Effector CD4-positive, alpha-beta T cell (primary cell): ENCODE data around the gene TUBA4B.
A peak's percentile ranks its signal among the peaks of the same experiment; 100 is the strongest.

Experiments
- DNase-seq: peaks from one replicate; pipeline ENCODE4 v3.0.0-alpha.2; 2020

TUBA4B gene

DNA sequence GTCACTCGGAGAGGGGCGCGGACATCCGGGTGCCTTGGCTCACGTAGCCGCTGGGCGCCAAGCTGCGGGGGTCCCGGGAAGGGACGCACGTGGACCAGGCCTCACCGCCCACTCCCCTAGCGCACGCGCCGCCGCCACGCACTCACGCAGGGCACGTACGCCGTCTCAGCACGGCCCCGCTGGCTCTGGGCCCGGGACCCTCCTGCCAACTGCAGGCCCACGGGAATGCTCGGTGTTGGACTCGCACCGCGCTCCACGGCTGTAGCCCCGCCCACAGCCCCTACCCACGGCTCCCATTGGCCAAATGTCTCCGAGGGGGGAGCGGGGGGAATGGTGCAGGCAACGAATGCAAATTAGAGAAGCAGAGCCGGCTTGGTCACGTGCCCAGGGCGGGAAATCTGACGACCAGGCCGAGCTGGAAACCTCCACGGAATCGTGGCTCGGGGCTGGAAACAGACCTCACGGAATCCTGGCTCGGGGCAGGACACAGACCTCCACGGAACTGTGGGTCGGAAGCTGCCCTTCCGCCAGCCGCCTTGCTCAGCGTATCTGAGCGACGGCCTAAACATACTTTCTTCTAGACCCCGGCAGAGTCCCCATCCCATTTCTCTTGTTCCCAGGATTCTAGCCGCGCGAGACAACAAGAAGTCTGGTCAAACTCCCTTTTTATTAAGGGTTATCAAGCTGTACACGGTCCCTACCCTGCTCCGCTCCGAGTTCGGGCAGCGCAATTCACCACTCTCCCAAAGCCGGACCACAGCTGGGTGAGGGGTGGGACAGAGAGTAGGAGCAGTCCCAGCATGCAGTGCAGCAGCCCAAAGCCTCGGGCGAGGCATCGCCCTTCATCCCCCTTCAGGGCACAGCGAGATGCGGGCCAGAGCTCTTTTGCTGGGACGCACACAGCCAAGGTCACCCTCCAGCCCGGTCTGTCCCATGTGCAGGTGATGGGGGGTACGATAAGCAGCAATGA, 34.0 kb upstream of the TUBA4B start, which contains the start of gene ABCB6:
Gene ABCB6, minus strand, starts transcription at position 227 of the 970 bp plus-strand sequence. CDS start 285 bp downstream, outside the sequence.
- peak; percentile 89 for DNase-seq

DNA sequence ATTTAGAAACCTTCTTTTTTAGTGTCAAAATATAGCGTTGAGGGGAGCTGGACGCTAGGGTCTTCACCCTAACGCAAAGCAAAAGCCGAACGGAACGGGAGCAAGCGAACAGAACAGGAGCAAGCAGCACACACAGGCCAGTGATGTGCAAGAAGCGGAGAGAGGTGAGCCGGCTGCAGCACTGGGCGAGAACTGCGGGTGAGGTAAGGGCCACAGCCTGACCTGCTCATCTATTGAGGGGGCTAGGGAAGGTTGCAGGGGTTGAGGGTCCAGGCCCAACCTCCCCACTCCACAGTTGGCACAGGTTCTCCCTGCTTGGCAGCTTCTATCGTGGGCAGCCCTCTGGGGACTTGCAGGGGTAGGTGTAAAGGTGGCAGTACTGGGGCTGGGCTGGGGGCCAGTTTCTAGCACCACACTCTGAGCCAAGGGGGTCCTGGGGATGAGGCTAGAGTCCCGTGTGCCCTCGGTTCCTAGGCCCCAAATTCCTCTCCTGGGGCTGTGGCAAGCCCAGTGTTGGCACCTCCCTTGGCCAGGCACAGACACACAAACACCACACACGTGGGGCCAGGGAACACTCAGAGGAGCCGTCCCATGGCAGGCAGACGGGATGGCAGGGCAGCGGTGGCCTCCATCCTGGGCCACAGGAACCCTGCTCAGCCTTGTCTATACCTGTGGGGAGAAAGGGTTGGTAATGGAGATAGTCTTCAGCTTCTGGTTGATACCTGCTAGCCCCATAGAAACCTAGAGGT, 33.1 kb upstream of the TUBA4B start:
- DNase-seq, result no peak

DNA sequence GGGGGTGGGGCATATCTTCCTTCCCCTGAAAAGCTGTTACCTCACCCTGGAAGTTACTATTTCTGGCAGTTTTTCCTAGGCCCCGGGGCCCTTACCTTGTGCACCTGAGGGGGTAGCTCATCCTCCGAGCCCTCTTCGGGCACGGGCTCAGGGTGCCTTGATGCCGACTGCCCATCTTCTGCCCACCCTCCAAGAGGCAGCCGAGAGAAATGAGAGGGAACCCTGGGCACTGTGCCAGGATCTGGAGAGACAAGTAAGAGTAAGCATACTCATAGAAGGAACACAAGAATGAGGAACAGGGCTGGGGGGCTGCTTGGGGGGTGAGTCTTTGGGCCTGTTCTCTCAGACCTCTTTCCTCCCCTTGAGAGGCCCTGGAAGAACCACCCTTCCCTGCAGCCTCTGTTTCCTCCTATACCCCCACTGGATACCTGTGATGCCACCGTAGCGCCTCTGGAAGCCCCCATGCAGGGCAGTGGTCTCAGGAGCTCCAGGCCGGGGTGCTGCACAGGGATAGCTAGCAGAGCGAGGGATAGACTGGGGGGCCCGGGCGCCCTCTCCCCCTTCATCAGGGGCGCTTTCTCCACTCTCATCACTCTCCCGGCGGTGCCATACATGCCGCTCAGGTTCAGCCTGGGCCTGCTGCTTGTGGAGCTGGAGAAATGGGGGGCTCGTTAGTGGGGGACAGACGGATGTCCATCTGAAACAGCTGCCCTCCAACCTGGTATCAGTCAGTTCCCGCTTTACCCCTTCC, 32.2 kb upstream of the TUBA4B start:
- DNase-seq, result no peak

DNA sequence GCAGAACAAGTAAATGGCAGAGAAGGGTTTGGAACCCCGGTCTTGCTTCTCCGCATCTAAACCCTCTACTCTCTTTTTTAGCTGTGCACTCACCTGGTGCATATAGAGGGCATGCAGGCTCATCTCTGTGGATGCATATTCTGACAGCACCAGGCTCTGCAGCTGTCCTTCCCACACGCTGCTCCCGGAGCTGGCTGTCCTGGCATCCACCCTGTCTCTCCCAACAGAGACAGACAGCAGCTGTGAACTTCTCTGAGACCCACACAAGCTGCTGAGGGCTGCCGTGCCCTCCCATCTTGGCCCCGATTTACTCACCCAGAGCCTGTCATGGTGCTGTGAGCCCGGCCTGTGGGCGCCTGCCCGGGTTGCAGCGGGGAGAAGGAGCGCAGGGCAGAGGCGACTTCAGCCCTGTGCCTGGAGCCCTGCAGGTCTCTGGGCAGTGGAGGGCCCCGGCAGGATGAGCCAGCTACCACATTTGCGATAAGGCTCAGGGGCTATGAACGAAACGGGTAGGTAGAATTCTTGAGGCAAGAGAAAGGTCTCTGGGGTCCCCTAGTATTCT, 31.0 kb upstream of the TUBA4B start:
- no peak for DNase-seq

DNA sequence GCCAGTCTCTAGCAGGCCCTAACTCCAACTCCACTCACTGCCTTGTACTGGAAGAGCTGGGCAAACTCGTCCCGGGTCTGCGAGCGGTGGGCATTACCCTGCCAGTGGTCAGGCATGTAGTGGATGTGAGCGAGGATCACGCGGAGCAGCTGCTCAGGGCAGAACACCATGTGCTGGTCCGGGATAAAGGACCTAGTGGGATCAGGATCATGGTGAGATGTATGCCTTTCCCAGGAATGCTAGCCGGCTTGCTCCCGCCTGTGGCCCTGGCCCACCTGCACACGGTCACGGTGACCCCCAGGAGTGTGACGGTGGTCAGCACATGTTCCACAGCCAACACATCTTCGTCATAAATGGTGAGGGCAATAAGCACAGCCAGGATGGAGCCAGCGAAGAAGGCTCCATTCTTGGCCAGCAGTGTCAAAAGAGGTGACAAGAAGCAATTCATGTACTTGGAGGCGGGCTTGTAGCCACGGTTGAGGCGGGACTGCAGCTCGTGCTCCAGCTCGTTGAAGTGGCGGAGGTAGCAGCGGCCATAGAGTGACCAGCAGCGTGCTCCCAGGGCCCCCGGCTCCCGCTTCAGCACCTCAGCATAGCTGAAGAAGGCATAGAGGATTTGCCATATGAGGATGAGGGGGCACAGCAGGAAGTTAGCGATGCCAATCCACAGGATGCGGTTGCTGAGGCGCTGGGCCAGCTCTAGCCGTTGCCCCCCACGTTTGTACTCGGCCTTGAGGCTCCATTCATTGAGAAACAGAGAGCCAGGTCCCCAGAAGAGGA, 29.0 kb upstream of the TUBA4B start:
- no peak for DNase-seq

DNA sequence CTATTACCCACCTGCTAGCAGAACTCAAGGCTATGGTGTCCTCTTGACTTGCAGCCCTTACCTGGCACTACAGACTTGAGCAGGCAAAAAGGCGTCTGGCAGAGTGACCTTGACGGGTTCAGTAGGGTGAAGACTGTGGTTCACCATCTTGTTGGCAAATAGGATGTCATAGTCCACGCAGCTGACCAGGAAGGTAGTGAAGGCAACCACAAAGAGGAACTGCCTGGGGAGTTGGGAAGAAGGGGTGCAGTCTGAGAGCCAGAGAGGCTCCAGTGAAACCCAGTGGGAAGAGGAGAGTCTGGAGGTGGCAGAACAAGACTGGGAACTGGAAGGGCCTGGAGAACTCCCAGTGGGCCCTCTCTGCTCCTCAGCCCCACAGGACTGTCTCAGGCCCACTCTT, 27.7 kb upstream of the TUBA4B start:
- no peak for DNase-seq

DNA sequence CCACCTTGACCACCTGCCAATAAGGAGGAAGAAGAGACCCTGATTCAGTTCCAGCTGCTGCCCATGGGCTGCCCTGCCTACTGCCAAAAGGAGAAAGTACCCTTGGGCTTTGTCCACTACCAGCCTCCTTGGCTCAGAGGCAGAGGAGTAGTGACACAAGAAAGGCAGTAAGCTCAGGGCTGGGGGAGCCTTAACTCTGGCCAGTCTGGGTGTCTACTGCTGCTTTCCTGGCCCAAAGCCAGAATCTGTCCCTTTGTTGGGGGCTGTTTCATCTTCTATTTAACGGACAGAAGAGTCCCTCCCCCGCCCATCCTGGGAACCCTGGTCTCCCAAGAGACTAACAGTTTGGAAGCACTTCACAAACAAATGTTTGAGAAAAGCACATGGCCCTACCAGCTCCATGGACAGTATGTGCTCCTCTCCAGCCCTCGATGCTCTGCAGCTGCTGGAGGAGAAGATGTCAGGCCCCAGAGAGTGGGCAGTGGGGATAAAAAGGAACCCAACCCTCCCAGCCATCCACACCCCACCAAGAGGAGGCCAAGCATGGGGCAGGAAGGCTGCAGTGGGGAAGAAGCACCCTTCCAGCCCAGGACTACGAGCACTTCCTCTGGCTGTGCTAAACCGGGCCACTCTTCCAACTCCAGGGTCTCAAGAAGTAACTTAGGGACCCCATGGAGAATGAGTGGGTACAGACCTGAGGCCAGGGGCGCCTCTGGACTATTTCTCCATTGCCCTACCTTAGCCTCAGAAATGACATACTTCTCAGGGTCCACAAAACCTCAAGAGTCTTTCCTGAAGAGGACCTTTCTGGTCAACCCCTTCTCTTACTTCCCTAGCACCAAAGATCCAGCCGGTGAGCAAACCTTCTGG, 24.8 kb upstream of the TUBA4B start:
- DNase-seq, result no peak

DNA sequence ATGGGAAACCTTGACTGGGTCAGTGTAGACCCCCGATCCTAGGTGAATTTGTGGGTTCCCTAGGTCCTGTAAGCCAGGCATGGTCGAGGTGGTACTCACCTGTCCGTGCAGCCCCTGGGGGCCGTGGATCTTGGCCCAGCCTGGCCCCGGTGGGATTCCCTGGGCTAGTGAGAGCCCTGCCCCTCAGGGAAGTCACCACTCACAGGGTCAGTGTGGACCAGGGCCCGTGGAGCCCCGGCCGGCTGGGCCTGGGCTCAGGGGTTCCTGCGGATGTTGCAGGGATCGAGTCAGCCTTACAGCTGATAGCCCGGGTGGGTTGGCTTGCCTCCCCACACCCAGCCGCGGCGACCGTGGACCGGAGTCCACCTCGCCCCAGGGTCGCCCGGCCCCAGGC, 24.1 kb upstream of the TUBA4B start:
- no peak for DNase-seq

DNA sequence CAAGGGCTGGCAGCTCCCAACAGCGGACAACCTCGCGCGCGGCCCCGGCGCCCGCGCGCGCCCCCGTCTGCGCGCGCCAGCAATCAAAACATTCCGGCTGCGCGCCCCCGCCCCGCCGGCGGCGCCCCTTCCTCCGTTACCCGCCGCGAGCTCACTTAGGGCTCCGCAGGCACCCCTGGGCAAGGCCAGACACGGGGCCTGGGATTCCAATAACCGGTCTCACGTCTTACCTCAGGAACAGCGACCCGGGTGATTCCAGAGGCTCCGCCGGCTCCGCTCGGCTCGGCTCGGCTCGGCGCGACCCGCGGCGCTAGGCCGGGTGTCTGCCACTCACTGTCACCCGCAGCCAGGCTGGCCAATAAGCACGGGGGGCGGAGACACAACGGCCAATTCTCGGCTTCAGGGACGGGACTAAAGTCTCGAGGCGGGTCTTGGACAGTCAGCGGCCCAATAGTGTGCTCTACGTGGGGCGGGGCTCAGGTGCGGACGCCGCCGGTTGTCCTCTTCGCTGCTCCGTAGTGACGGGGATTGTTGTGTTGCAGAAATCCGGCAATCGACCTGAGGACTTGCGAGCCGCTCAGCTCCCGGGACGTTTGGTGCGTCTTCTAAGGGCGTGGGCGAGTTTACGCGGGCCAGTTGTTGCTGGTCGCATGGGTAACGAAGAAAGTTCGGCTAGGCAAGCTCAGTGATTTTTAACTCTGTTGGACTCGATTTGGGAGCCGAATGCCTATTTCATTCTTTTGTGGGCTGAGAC, 23.6 kb upstream of the TUBA4B start, which contains the start of the genes ANKZF1 and ATG9A:
Gene ANKZF1, plus strand, starts transcription at position 502 of the 754 bp plus-strand sequence. CDS start 452 bp downstream, outside the sequence.
Gene ATG9A, minus strand, starts transcription at position 332 of the 754 bp plus-strand sequence. CDS start 1,612 bp downstream, outside the sequence.
- peak; percentile 98 for DNase-seq

DNA sequence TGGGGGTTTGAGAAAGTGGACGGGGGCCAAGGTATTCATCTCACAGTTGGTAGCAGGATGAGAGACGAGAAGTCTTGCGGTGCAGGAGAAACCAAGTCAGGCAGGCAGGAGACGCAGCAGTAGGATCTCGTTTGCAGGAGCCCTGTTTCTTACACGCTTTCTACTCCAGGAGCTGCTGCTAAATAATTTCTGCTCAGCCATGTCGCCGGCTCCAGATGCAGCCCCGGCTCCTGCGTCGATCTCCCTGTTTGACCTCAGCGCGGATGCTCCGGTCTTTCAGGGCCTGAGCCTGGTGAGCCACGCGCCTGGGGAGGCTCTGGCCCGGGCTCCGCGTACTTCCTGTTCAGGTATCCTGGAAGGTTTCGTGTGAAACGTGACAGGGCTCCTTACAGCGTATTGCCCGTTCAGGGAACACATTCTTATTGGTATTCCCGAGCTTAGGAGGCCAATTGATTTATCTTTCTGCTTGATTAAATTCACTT, 22.9 kb upstream of the TUBA4B start:
- peak; percentile 29 for DNase-seq

DNA sequence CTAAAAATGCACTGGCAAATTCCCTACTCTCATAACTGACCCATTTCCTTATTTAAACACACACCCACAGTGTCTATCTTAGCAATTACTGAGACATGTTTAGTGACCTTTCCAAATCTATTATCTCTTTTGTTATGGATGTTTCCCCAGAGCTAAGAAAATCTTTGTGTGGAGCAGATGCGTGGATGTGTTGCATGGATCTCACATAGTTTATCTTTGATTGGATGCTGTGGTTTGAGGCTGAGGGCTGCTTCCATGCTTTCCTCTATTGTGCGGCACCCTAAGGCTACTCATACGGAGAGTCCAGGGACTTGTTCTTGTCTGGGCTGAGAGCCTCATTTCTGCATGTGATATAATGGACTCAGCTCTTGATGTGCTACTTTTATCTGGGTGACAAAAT, 18.7 kb upstream of the TUBA4B start:
- no peak for DNase-seq

DNA sequence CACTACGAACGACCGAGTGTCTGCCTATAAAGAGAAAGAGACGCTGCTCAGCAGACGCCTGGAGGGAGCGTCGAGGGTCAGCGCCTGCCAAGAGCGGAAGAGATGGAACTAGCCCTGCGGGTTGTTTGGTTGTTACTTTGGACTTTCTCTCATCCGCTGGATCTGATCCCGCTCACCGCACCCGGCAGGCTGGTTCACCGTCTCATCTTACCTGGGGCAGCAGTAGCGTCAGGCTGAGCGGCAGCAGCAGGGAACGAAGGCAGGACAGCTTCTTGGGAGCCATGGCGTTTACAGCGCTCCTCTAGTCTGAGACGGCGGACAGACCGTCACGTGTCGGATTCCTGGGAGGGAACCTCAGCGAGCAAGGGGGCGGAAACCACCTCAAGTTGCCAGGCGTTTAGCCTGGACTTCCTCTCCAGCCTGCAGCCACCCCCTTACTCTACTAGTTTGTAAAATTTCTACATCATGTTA, 9.7 kb upstream of the TUBA4B start:
- no peak for DNase-seq

DNA sequence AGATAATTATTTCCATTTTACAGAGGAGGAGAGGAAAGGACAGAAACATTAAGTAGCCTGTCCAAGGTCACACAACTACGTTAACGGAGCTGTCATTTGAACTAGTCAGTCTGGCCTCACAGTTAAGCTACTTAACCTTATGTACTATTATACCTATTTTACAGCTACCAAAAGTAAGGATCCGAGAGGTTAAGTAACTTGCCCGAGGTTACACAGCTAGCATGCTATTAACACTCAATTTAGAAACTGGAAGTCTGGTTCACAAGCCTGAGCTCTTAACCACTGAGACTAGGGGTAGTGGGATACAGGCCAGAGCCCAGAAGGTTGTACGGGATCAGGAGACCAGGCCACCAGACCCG, 8.3 kb upstream of the TUBA4B start:
- DNase-seq, result no peak

DNA sequence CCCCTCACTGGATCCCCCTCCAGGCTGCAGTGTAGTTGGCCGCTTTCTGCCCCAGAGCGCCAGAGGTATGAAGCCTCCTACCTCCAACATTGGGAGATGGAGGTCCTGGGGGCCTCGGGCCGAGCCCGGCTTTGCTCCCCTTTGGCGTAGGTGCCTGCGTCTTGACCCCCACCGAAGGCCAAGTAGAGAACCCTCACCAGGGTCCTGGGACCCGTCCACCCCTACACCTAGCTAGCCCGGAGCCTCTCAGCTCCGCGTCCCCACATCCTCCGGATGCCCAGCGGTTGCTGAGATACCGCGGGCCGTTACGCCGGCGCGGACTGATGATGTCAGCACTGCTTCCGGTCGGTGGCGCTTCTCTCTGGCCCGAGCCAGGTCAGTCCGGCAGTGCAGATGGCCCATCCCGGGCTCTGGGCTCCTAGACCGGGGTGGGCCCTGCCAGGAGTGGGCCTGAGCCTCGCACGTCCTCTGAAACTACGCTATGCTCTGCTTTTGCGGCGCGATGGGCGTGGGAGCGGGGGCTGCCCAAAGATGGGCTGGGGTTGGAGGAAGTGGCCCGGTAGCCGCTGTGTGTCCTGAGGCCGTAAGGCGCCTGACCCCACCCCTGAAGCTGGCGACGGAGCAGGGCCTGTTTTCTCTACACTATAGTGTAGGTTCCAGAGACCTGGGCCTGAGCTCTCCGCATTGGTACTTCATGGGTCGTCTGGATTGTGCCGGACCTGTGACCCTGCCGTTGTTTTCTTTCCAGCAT, 7.7 kb upstream of the TUBA4B start, which contains the start of the genes GLB1L and STK16:
Gene GLB1L, minus strand, starts transcription at position 297 of the 751 bp plus-strand sequence. CDS start 1,871 bp downstream, outside the sequence.
Gene STK16, plus strand, starts transcription at position 332 of the 751 bp plus-strand sequence. CDS start 521 bp downstream, outside the sequence.
- peak; percentile 82 for DNase-seq

DNA sequence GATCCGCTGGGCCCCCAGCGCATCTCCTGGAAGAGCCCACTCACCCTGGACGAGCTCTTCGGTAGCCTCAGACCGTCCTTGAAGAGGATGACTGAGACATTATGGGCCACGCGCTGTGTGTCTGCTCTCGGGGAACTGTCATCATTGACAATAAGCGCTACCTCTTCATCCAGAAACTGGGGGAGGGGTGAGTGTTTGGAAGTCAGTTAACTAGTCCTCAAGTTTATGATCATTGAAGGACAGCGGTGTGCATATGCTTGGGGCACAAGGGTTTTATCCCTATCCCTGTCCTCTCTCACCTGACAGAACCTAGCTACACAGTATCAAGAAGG, 7.2 kb upstream of the TUBA4B start:
- no peak for DNase-seq

DNA sequence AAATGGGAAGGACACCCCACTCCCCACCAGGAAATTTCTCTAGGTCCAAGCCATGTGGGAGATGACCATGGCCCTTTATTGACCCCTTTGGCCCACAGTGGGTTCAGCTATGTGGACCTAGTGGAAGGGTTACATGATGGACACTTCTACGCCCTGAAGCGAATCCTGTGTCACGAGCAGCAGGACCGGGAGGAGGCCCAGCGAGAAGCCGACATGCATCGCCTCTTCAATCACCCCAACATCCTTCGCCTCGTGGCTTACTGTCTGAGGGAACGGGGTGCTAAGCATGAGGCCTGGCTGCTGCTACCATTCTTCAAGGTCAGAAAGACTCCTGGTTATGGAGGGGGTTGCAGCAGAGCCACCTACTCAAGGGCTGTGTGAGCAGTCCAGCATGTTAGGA, 6.5 kb upstream of the TUBA4B start:
- DNase-seq, result no peak

DNA sequence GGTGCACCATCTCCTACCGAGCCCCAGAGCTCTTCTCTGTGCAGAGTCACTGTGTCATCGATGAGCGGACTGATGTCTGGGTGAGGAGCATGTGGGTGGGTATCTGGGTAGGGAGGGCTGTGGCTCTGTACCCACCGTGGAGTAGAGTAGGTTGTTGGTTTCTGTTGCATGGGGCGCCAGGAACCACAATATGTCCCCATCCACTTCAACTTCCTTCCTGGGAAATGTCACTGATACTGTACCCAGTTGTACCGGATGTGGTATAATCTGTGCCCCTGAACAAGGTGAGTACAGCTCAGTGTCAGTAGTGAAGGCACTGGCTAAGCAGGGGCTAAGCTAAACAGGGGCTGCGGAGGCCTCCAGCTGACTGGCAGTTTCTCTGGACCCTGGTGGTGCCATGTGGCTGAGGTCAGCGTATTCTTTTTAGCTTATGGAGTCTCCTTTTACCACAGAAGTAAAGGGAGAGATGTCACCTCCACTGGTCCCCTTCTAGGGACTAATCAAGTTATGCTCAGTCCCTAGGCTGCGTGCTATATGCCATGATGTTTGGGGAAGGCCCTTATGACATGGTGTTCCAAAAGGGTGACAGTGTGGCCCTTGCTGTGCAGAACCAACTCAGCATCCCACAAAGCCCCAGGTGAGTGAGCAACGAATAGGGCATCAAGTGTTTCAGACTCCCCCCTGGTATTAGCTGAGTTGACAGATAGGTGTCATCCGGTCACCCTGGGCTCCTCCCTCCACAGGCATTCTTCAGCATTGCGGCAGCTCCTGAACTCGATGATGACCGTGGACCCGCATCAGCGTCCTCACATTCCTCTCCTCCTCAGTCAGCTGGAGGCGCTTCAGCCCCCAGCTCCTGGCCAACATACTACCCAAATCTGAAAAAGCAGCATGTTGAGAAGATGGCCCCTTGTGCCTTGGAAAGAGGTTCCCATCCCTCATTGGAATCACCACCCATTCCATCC, 5.1 kb upstream of the TUBA4B start:
- DNase-seq, result peak; percentile 51
